H1 (cell line): ENCODE measurements around the gene YWHAE. TPM values are rescaled to one million over a fixed set of nuclear protein-coding genes. Genes with fewer than 3 reads are reported as not detected.

ENCODE experiments used
- CTCF ChIA-PET: fragments of 300-600 bp; sonication (Branson Sonifier 250); formaldehyde crosslinking; loops from one replicate; lab custom pipeline; 2021; ENCODE audit not compliant: partially characterized antibody; lab: Charles Lee
- POLR2A ChIA-PET: fragments of 300-600 bp; sonication (Branson Sonifier 250); formaldehyde crosslinking; loops from one replicate; lab custom pipeline; 2021; ENCODE audit warnings: inconsistent platforms; ENCODE audit not compliant: partially characterized antibody; lab: Charles Lee
- DNase-seq, 2 experiments: peaks; one replicate each; pipeline versions ENCODE4 v3.0.0 to v3.0.0-alpha.2; 2010 to 2022; ENCODE audit warnings: low spot score in 2 of 2, low read depth in 1 of 2, mixed read lengths in 1 of 2
- FAIRE-seq: peaks from 2 replicates; lab custom pipeline; 2011; peaks lifted over from hg19 to GRCh38; lab: Jason Lieb, UNC
- H2AFZ ChIP-seq: 2 replicates; pipeline ENCODE4 v1.8.1; 2012; ENCODE audit warnings: low read length, inconsistent platforms
- H2AK5ac ChIP-seq: 2 replicates; pipeline ENCODE4 v1.6.1; 2013; ENCODE audit warnings: low read depth, low read length
- H2BK120ac ChIP-seq: replicated peaks from 2 replicates; pipeline ENCODE3; 2013; ENCODE audit warnings: low read depth, low read length, inconsistent platforms
- H2BK12ac ChIP-seq: 2 replicates; pipeline ENCODE4 v1.6.1; 2013; ENCODE audit warnings: low read depth, low read length
- H2BK15ac ChIP-seq: 2 replicates; pipeline ENCODE4 v1.6.1; 2013; ENCODE audit warnings: low read length
- H2BK20ac ChIP-seq: 2 replicates; pipeline ENCODE4 v1.6.1; 2013; ENCODE audit warnings: low read length
- H2BK5ac ChIP-seq: 2 replicates; pipeline ENCODE4 v1.6.1; 2013; ENCODE audit warnings: low read depth, low read length
- H3K14ac ChIP-seq: 2 replicates; pipeline ENCODE4 v1.6.1; 2013; ENCODE audit warnings: inconsistent platforms; ENCODE audit not compliant: insufficient read length
- H3K18ac ChIP-seq: 2 replicates; pipeline ENCODE4 v1.6.1; 2013; ENCODE audit warnings: low read length; ENCODE audit errors: extremely low read depth
- H3K23ac ChIP-seq: 2 replicates; pipeline ENCODE4 v1.6.1; 2013; ENCODE audit warnings: inconsistent platforms; ENCODE audit not compliant: insufficient read length
- H3K23me2 ChIP-seq: 2 replicates; pipeline ENCODE4 v1.6.1; 2013; ENCODE audit warnings: low read depth, low read length
- H3K27ac ChIP-seq: 2 replicates; pipeline ENCODE4 v1.6.1; 2011; ENCODE audit warnings: low read depth, low read length, inconsistent platforms
- H3K27me3 ChIP-seq, 4 experiments: replicated peaks in 1 of 4; 1 replicate in 1 of 4; 2 replicates in 3 of 4; pipeline versions ENCODE4 v1.6.1 to v1.8.1; 2011 to 2013; ENCODE audit warnings: low read length in 3 of 4, mild to moderate bottlenecking in 3 of 4, inconsistent platforms in 2 of 4, mixed read lengths in 2 of 4, moderate library complexity in 1 of 4; ENCODE audit not compliant: control insufficient read depth in 3 of 4, insufficient read depth in 3 of 4; ENCODE audit errors: extremely low read depth in 1 of 4
- H3K36me3 ChIP-seq, 4 experiments: 2 replicates each; pipeline versions ENCODE4 v1.6.1 to v1.8.1; 2011 to 2013; ENCODE audit warnings: mild to moderate bottlenecking in 4 of 4, low read length in 3 of 4, moderate library complexity in 2 of 4, control low read depth in 1 of 4, inconsistent platforms in 1 of 4; ENCODE audit not compliant: insufficient read depth in 4 of 4, control insufficient read depth in 2 of 4
- H3K4ac ChIP-seq: replicated peaks from 2 replicates; pipeline ENCODE3; 2013; ENCODE audit warnings: low read length, low read depth, mixed read lengths, inconsistent platforms; ENCODE audit not compliant: insufficient read length
- H3K4me1 ChIP-seq, 4 experiments: replicated peaks in 1 of 4; 1 replicate in 1 of 4; 2 replicates in 3 of 4; pipeline versions ENCODE4 v1.6.1 to v1.8.1; 2011 to 2013; ENCODE audit warnings: low read length in 3 of 4, inconsistent platforms in 2 of 4, mixed read lengths in 1 of 4; ENCODE audit not compliant: insufficient read depth in 4 of 4, control insufficient read depth in 3 of 4
- H3K4me2 ChIP-seq, 2 experiments: 2 replicates each; pipeline versions ENCODE4 v1.6.1 to v1.8.1; 2011 to 2013; ENCODE audit warnings: low read depth in 2 of 2, low read length in 2 of 2, control low read depth in 1 of 2, inconsistent platforms in 1 of 2, mild to moderate bottlenecking in 1 of 2; ENCODE audit not compliant: insufficient read depth in 1 of 2
- H3K4me3 ChIP-seq, 4 experiments: fragments of 200-600, 300-600 bp in 1 of 4; sonication (generic), shearing (Covaris generic), sonication (Bioruptor Twin) in 1 of 4; 2 replicates each; pipeline versions ENCODE4 v1.5.1 to v1.8.1; 2011 to 2016; ENCODE audit warnings: low read length in 4 of 4, low read depth in 3 of 4, control low read depth in 2 of 4, inconsistent platforms in 2 of 4, mild to moderate bottlenecking in 2 of 4, mixed read lengths in 1 of 4, moderate library complexity in 1 of 4; ENCODE audit not compliant: insufficient read depth in 2 of 4; ENCODE audit errors: extremely low read depth in 1 of 4
- H3K56ac ChIP-seq: replicated peaks from 2 replicates; pipeline ENCODE3; 2013; ENCODE audit warnings: low read depth, mild to moderate bottlenecking, mixed read lengths, low read length, inconsistent platforms; ENCODE audit not compliant: insufficient read length
- H3K79me1 ChIP-seq: 2 replicates; pipeline ENCODE4 v1.6.1; 2013; ENCODE audit warnings: low read depth, low read length, control low read depth
- H3K79me2 ChIP-seq, 2 experiments: 2 replicates each; pipeline versions ENCODE4 v1.6.1 to v1.8.1; 2012 to 2013; ENCODE audit warnings: low read length in 2 of 2, mild to moderate bottlenecking in 2 of 2, inconsistent platforms in 1 of 2; ENCODE audit not compliant: insufficient read depth in 2 of 2, control insufficient read depth in 1 of 2
- H3K9ac ChIP-seq, 4 experiments: replicated peaks in 1 of 4; 1 replicate in 1 of 4; 2 replicates in 3 of 4; pipeline versions ENCODE4 v1.6.1 to v1.8.1; 2011 to 2013; ENCODE audit warnings: low read depth in 3 of 4, low read length in 3 of 4, control low read depth in 2 of 4, mild to moderate bottlenecking in 2 of 4, moderate library complexity in 2 of 4, inconsistent platforms in 1 of 4; ENCODE audit errors: extremely low read depth in 1 of 4
- H3K9me3 ChIP-seq, 2 experiments: 2 replicates each; pipeline versions ENCODE4 v1.6.1 to v1.8.1; 2012 to 2013; ENCODE audit warnings: mild to moderate bottlenecking in 2 of 2, moderate library complexity in 2 of 2, control low read depth in 1 of 2, inconsistent platforms in 1 of 2, low read depth in 1 of 2, low read length in 1 of 2, mixed read lengths in 1 of 2; ENCODE audit not compliant: insufficient read depth in 2 of 2
- H4K20me1 ChIP-seq, 2 experiments: replicated peaks in 1 of 2; 2 replicates each; pipeline versions ENCODE3 to v1.8.1; 2011 to 2013; ENCODE audit warnings: inconsistent platforms in 2 of 2, low read length in 2 of 2, mild to moderate bottlenecking in 1 of 2; ENCODE audit not compliant: insufficient read depth in 2 of 2, control insufficient read depth in 1 of 2
- H4K5ac ChIP-seq: 2 replicates; pipeline ENCODE4 v1.6.1; 2013; ENCODE audit warnings: low read length, low read depth, mixed read lengths, inconsistent platforms; ENCODE audit not compliant: insufficient read length
- H4K8ac ChIP-seq: 2 replicates; pipeline ENCODE4 v1.8.0; 2013; ENCODE audit warnings: mild to moderate bottlenecking, moderate library complexity, low read length, inconsistent platforms; ENCODE audit not compliant: insufficient read depth; ENCODE audit errors: extremely low read depth
- H4K91ac ChIP-seq: replicated peaks from 2 replicates; pipeline ENCODE3; 2013; ENCODE audit warnings: low read length, mixed read lengths, inconsistent platforms; ENCODE audit not compliant: insufficient read length
- CBX8 ChIP-seq: fragments of 300-800, 300-1000 bp; sonication (generic); IDR thresholded peaks from 2 replicates; pipeline ENCODE4 v1.7.1; 2016; ENCODE audit warnings: low read depth, low read length, borderline replicate concordance
- CHD2 ChIP-seq: IDR thresholded peaks from 2 replicates; pipeline ENCODE4 v1.6.1; 2012; ENCODE audit warnings: low read length, improper control_type of control experiment
- CTCF ChIP-seq, 3 experiments: IDR thresholded peaks; 1 replicate in 2 of 3; 2 replicates in 1 of 3; pipeline versions ENCODE4 v1.5.1 to v1.6.1; 2011; ENCODE audit warnings: low read length in 3 of 3, mild to moderate bottlenecking in 3 of 3, inconsistent platforms in 2 of 3, low read depth in 1 of 3, moderate library complexity in 1 of 3; ENCODE audit not compliant: insufficient read depth in 1 of 3; ENCODE audit errors: control extremely low read depth in 1 of 3
- KDM4A ChIP-seq: IDR thresholded peaks from one replicate; pipeline ENCODE4 v1.7.1; 2012; ENCODE audit warnings: low read depth, mild to moderate bottlenecking, moderate library complexity, low read length, inconsistent platforms; ENCODE audit not compliant: severe bottlenecking
- POLR2A ChIP-seq, 2 experiments: IDR thresholded peaks; 1 replicate in 1 of 2; 2 replicates in 1 of 2; pipeline ENCODE4 v1.6.1; 2011; ENCODE audit warnings: low read depth in 2 of 2, low read length in 2 of 2, mild to moderate bottlenecking in 2 of 2; ENCODE audit errors: control extremely low read depth in 1 of 2
- RAD21 ChIP-seq, 2 experiments: IDR thresholded peaks in 1 of 2; conservative IDR thresholded peaks in 1 of 2; 2 replicates each; pipeline ENCODE4 v1.6.1; 2011; ENCODE audit warnings: low read depth in 2 of 2, low read length in 2 of 2, improper control_type of control experiment in 1 of 2, inconsistent platforms in 1 of 2, mild to moderate bottlenecking in 1 of 2, moderate library complexity in 1 of 2
- SP2 ChIP-seq: IDR thresholded peaks from 2 replicates; pipeline ENCODE4 v1.6.1; 2012; ENCODE audit warnings: mild to moderate bottlenecking, low read length, inconsistent platforms
- TAF1 ChIP-seq: IDR thresholded peaks from 2 replicates; pipeline ENCODE4 v1.6.1; 2011; ENCODE audit warnings: mild to moderate bottlenecking, low read depth, low read length
- WGBS, 2 experiments: shearing (Covaris generic) in 1 of 2; methylation state at CpG; one replicate each; pipeline versions ENCODE4 v1.1.6 to v1.1.7; 2013 to 2015; ENCODE audit warnings: low lambda C conversion rate in 2 of 2, mixed read lengths in 2 of 2, inconsistent platforms in 1 of 2, low coverage in 1 of 2, missing lambda C conversion rate in 1 of 2; ENCODE audit not compliant: insufficient replicate concordance in 2 of 2, insufficient coverage in 1 of 2, insufficient read length in 1 of 2; ENCODE audit errors: extremely low coverage in 1 of 2, missing lambda C conversion rate in 1 of 2; 5-methylcytosine and 5-hydroxymethylcytosine counted together
- polyA plus RNA-seq, 7 experiments: library from polyadenylated mRNA; depleted of rRNA in 3 of 7; stranded (reverse) in 5 of 7; unstranded in 2 of 7; fragments of >200 nt in 5 of 7; fragments of 200-250 nt in 2 of 7; gene quantifications; 1 replicate in 5 of 7; 2 replicates in 1 of 7; 4 replicates in 1 of 7; pipeline versions ENCODE4 v1.2.1 to v1.2.3, GENCODE V29; 2011 to 2013; ENCODE audit warnings: missing spikeins in 2 of 7, mixed read lengths in 2 of 7
- total RNA-seq: library from RNA; stranded (reverse); fragmentation: NEBNext Ultra II Directional; extraction: Animal tissue kit (Norgen Biotek cat#: 25700); gene quantifications from 2 replicates; pipeline ENCODE4 v1.2.1, GENCODE V29; 2021

YWHAE gene
- total and polyA plus RNA-seq, 2 of the 8 experiments (the other 6 are each of a cell fraction or from before 2014, with no cell fraction given): 559 to 1,186 TPM

DNA sequence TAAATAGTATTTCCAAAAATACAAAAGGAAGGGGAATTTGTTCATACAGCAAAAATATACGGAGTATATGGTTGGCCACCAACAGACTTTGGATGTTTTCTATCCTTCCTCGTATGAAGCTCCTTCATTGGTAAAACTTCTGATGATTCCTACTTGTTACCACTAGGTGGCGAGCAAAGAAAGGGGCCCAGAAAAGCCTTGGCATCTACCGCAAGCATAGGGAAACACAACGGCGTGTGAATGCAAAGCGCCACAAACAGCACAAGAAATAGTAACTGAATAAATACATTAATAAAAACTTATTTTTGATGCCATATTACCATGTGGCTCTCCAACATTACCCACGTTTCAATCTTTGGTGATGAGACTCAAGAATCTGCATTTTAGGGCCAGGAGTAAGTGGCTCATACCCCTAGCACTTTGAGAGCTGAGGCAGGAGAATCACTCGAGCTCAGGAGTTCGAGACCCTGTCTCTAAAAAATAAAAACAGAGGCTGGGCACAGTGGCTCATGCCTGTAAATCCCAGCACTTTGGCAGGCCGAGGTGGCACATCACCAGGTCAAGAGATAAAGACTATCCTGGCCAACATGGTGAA lies 34.5 kb downstream of the YWHAE start:
- Histone ChIP-seq H3K4me2 (peak overlapping the region in 1 of 2 experiments; percentile 0; a peak in 2 of 4 replicates), H4K8ac (no peak overlapping the region), H2AK5ac (no peak overlapping the region), H3K4me3 (no peak overlapping the region), H4K5ac (no peak overlapping the region), H2AFZ (no peak overlapping the region), H2BK15ac (no peak overlapping the region), H3K27me3 (no peaks in the 10 kb centered on the region), H4K20me1 (peaks cover 25 to 28% of the 10 kb centered on the region in 2 experiments), H3K23ac (no peak overlapping the region), H3K56ac (no peak overlapping the region), H3K23me2 (no peaks in the 10 kb centered on the region), H3K79me1 (peaks cover 9% of the 10 kb centered on the region; the same call in 1 of the 2 replicates), H4K91ac (no peak overlapping the region), H3K4ac (no peak overlapping the region), H2BK5ac (no peak overlapping the region), H3K36me3 (peaks cover 12 to 43% (median 18%) of the 10 kb centered on the region in 4 experiments), H3K27ac (no peak overlapping the region), H2BK20ac (no peak overlapping the region), H3K9ac (no peak overlapping the region), H3K79me2 (peaks cover 23 to 96% of the 10 kb centered on the region in 2 experiments), H2BK12ac (no peak overlapping the region), H2BK120ac (no peak overlapping the region), H3K4me1 (peaks cover 0 to 12% (median 3%) of the 10 kb centered on the region in 4 experiments; a peak in 3 of 7 replicates), H3K18ac (no peak overlapping the region), H3K14ac (no peak overlapping the region), H3K9me3 (no peaks in the 10 kb centered on the region)
- FAIRE-seq (peak; percentile 83), DNase-seq (peak in 1 of 2 experiments; percentile 34)
- POLR2A ChIA-PET: interaction anchor here (0.7 to 3.6 kb wide), 18 partner anchors 8 to 275 kb away, joined by 3 to 23 read pairs (median 4); partner anchors contain the start of genes INPP5K and YWHAE
- 29% methylated on average over 11 of the region's 11 CpGs; no CpG with 5 or more reads in 1 of the 2 experiments for WGBS, 2 experiments
- CTCF ChIA-PET: interaction anchor here (0.5 to 5.9 kb wide), 52 partner anchors 9 to 1609 kb away, joined by 3 to 36 read pairs (median 5); partner anchors contain the start of genes CRK, INPP5K and YWHAE
- TF ChIP-seq TAF1: no peak
- TF ChIP-seq CBX8: no peak
- TF ChIP-seq POLR2A (IDR thresholded peaks at IDR 0.05; ENCODE audit: control extremely low read depth in 1 of 2, low read depth in 2 of 2, low read length in 2 of 2): no peak
- TF ChIP-seq CHD2: no peak
- no peak for TF ChIP-seq SP2
- TF ChIP-seq RAD21 (IDR thresholded peaks at IDR 0.05 in 1 of 2, conservative IDR thresholded peaks at IDR 0.05 in 1 of 2; ENCODE audit: low read depth in 2 of 2, low read length in 2 of 2): peak; percentile 76 to 79
- TF ChIP-seq KDM4A: no peak
- peak; percentile 28 to 77 (median 72) for TF ChIP-seq CTCF (IDR thresholded peaks at IDR 0.05; ENCODE audit: control extremely low read depth in 1 of 3, insufficient read depth in 1 of 3, low read depth in 1 of 3, low read length in 3 of 3)
